Endothelial cell of umbilical vein (primary cell): ENCODE results near the gene HOXB6. TPM values are rescaled to one million over a fixed set of nuclear protein-coding genes. Genes with fewer than 3 reads are reported as not detected.

Source experiments
- BruUV-seq: library from RNA; stranded (reverse); fragments of 400-500 nt; replicated peaks from 2 replicates; lab custom pipeline; 2021; lab: Mats Ljungman, UMichigan
- CTCF ChIA-PET: fragments of 300-600, 350-600 bp; sonication (Branson Sonifier 250); formaldehyde crosslinking; loops from one replicate; lab custom pipeline; 2021; ENCODE audit warnings: antibody characterized with exemption, inconsistent platforms; lab: Charles Lee
- POLR2A ChIA-PET: fragments of 300-600, 350-600 bp; sonication (Branson Sonifier 250); formaldehyde crosslinking; loops from one replicate; lab custom pipeline; 2021; ENCODE audit warnings: antibody characterized with exemption, inconsistent platforms; lab: Charles Lee
- DNase-seq: peaks from one replicate; pipeline ENCODE4 v3.0.0-alpha.2; 2011; ENCODE audit warnings: low read depth, low spot score
- FAIRE-seq: peaks from 2 replicates; lab custom pipeline; 2011; peaks lifted over from hg19 to GRCh38; lab: Jason Lieb, UNC
- H2AFZ ChIP-seq: 2 replicates; pipeline ENCODE4 v1.6.0; 2012; ENCODE audit warnings: low read depth, low read length, control low read depth, inconsistent platforms
- H3K27ac ChIP-seq: 2 replicates; pipeline ENCODE4 v1.5.1; 2011; ENCODE audit warnings: low read depth, mild to moderate bottlenecking, control low read depth, low read length, moderate library complexity; ENCODE audit not compliant: insufficient read depth
- H3K27me3 ChIP-seq, 2 experiments: 2 replicates each; pipeline versions ENCODE4 v1.6.0 to v1.6.1; 2011; ENCODE audit warnings: low read length in 2 of 2, mixed read lengths in 1 of 2; ENCODE audit not compliant: control insufficient read depth in 2 of 2, insufficient read depth in 2 of 2
- H3K36me3 ChIP-seq, 2 experiments: 2 replicates in 1 of 2; 3 replicates in 1 of 2; pipeline ENCODE4 v1.5.1; 2011; ENCODE audit warnings: low read length in 2 of 2, mild to moderate bottlenecking in 1 of 2, moderate library complexity in 1 of 2; ENCODE audit not compliant: control insufficient read depth in 2 of 2, insufficient read depth in 2 of 2; ENCODE audit errors: extremely low read depth in 1 of 2
- H3K4me1 ChIP-seq: 3 replicates; pipeline ENCODE4 v1.5.1; 2011; ENCODE audit warnings: mild to moderate bottlenecking, low read length; ENCODE audit not compliant: control insufficient read depth, insufficient read depth; ENCODE audit errors: extremely low read depth
- H3K4me2 ChIP-seq: 2 replicates; pipeline ENCODE4 v1.6.1; 2011; ENCODE audit warnings: low read length, control low read depth, mixed read lengths; ENCODE audit not compliant: insufficient read depth
- H3K4me3 ChIP-seq, 3 experiments: fragments of 200-600 bp in 1 of 3; sonication (generic), shearing (Covaris generic) in 1 of 3; replicated peaks in 1 of 3; 2 replicates each; pipeline ENCODE4 v1.5.1; 2011 to 2016; ENCODE audit warnings: control low read depth in 3 of 3, low read length in 3 of 3, mild to moderate bottlenecking in 2 of 3, inconsistent platforms in 1 of 3, low read depth in 1 of 3, moderate library complexity in 1 of 3; ENCODE audit not compliant: insufficient read depth in 1 of 3
- H3K79me2 ChIP-seq: 2 replicates; pipeline ENCODE4 v1.6.0; 2012; ENCODE audit warnings: low read length, inconsistent platforms; ENCODE audit not compliant: control insufficient read depth, insufficient read depth
- H3K9ac ChIP-seq: replicated peaks from 2 replicates; pipeline ENCODE3; 2011; ENCODE audit warnings: low read length, control low read depth; ENCODE audit not compliant: insufficient read depth; ENCODE audit errors: extremely low read depth
- H3K9me1 ChIP-seq: replicated peaks from 3 replicates; pipeline ENCODE4 v1.6.0; 2011; ENCODE audit warnings: mild to moderate bottlenecking, low read length; ENCODE audit not compliant: control insufficient read depth, insufficient read depth; ENCODE audit errors: extremely low read depth
- H3K9me3 ChIP-seq: replicated peaks from 2 replicates; pipeline ENCODE4 v1.5.1; 2012; ENCODE audit warnings: low read length, inconsistent platforms; ENCODE audit not compliant: control insufficient read depth, insufficient read depth
- H4K20me1 ChIP-seq: replicated peaks from 2 replicates; pipeline ENCODE3; 2011; ENCODE audit warnings: mild to moderate bottlenecking, low read length; ENCODE audit not compliant: control insufficient read depth, insufficient read depth; ENCODE audit errors: extremely low read depth
- CTCF ChIP-seq, 2 donors: IDR thresholded peaks; 1 replicate in 1 of 2; 2 replicates in 1 of 2; pipeline ENCODE4 v1.5.1; 2011; ENCODE audit warnings: low read length in 2 of 2, mild to moderate bottlenecking in 2 of 2, moderate library complexity in 2 of 2, control low read depth in 1 of 2, inconsistent platforms in 1 of 2, low read depth in 1 of 2; ENCODE audit not compliant: insufficient read depth in 1 of 2; ENCODE audit errors: extremely low read depth in 1 of 2
- EZH2 ChIP-seq: IDR thresholded peaks from 2 replicates; pipeline ENCODE4 v1.6.1; 2012; ENCODE audit warnings: borderline replicate concordance, low read depth, mild to moderate bottlenecking, moderate library complexity, low read length, inconsistent platforms; ENCODE audit not compliant: severe bottlenecking
- FOS ChIP-seq: IDR thresholded peaks from 2 replicates; pipeline ENCODE4 v1.6.1; 2011; ENCODE audit warnings: mild to moderate bottlenecking, low read length, moderate library complexity, borderline replicate concordance; ENCODE audit not compliant: insufficient read depth
- GATA2 ChIP-seq: IDR thresholded peaks from 2 replicates; pipeline ENCODE4 v1.7.0; 2011; ENCODE audit warnings: low read depth, mild to moderate bottlenecking, moderate library complexity, mixed read lengths, low read length; ENCODE audit not compliant: insufficient read length, insufficient read depth
- JUN ChIP-seq: IDR thresholded peaks from 2 replicates; pipeline ENCODE4 v1.6.1; 2011; ENCODE audit warnings: borderline replicate concordance, low read depth; ENCODE audit not compliant: insufficient read length, insufficient read depth
- MAX ChIP-seq: IDR thresholded peaks from 2 replicates; pipeline ENCODE4 v1.6.1; 2011; ENCODE audit not compliant: insufficient read depth, insufficient read length
- MYC ChIP-seq: IDR thresholded peaks from one replicate; pipeline ENCODE4 v1.6.1; 2011; ENCODE audit warnings: mild to moderate bottlenecking, low read depth, low read length
- POLR2A ChIP-seq: IDR thresholded peaks from 2 replicates; pipeline ENCODE4 v1.6.1; 2012; ENCODE audit warnings: low read depth, mild to moderate bottlenecking, control low read depth, low read length
- POLR2AphosphoS5 ChIP-seq: IDR thresholded peaks from 2 replicates; pipeline ENCODE4 v1.6.1; 2012; ENCODE audit warnings: low read depth, mild to moderate bottlenecking, control low read depth, low read length, moderate library complexity; ENCODE audit not compliant: insufficient read depth
- dilution Hi-C: fragments of 300-500 bp; cut with MboI; formaldehyde crosslinking; loops from one replicate; pipeline ENCODE4 v1.15.0; 2019; ENCODE audit warnings: low sequenced_read_pairs; ENCODE audit not compliant: extremely low pct_ligation_motif_present
- intact Hi-C: fragments of 100-400 bp; cut with micrococcal nuclease; formaldehyde crosslinking; loops from one replicate; pipeline ENCODE4 v1.10.0; 2022
- polyA plus RNA-seq, 4 experiments: library from polyadenylated mRNA; depleted of rRNA in 3 of 4; stranded (reverse) in 3 of 4; unstranded in 1 of 4; fragments of >200 nt; gene quantifications; 2 replicates each; pipeline versions ENCODE4 v1.2.1 to v1.2.3, GENCODE V29; 2011 to 2012; ENCODE audit warnings: missing spikeins in 1 of 4
- total RNA-seq: library from RNA; stranded (reverse); gene quantifications from 2 replicates; pipeline ENCODE4 v1.2.3, GENCODE V29; 2021

The HOXB6 gene
- total and polyA plus RNA-seq, 2 donors (not counting 3 experiments of a cell fraction or from before 2014, with no cell fraction given): 8.8 to 24.0 TPM

- Histone ChIP-seq H4K20me1 (no peaks in the 10 kb centered on the region), H3K9me3 (no peaks in the 10 kb centered on the region), H3K79me2 (peaks cover 49% of the 10 kb centered on the region), H3K9me1 (no peaks in the 10 kb centered on the region), H3K4me2 (no peak overlapping the region), H2AFZ (no peak overlapping the region), H3K4me3 (no peak overlapping the region), H3K27ac (no peak overlapping the region), H3K4me1 (peaks cover 37% of the 10 kb centered on the region), H3K36me3 (peaks cover 10 to 14% of the 10 kb centered on the region in 2 experiments), H3K9ac (no peak overlapping the region), H3K27me3 (no peaks in the 10 kb centered on the region)
- dilution Hi-C loops: no loop called here
- CTCF ChIA-PET: no interaction called here
- intact Hi-C loops: no loop called here
- TF ChIP-seq JUN: no peak
- TF ChIP-seq GATA2: no peak
- no peak for TF ChIP-seq EZH2
- TF ChIP-seq MYC: no peak
- no peak for TF ChIP-seq POLR2A
- no peak for TF ChIP-seq MAX
- POLR2A ChIA-PET: no interaction called here
- BruUV-seq: no TSS peak
- FAIRE-seq (no peak), DNase-seq (no peak)
Observed at GRCh38 chr17:48551596-48552465, 53.0 kb downstream of the HOXB6 start.

GRCh38 chr17:48551214-48551555, 53.6 kb downstream of the HOXB6 start:
- H4K20me1 ChIP-seq: no peaks in the 10 kb centered on the region
- TF ChIP-seq FOS (no peak), POLR2A (no peak), EZH2 (no peak), GATA2 (no peak), POLR2AphosphoS5 (no peak), MYC (no peak), MAX (no peak), CTCF (IDR thresholded peaks at IDR 0.05; ENCODE audit: extremely low read depth in 1 of 2, insufficient read depth in 1 of 2, low read depth in 1 of 2, low read length in 2 of 2) (no peak), JUN (no peak)
- H2AFZ ChIP-seq: no peak overlapping the region
- peaks cover 10 to 14% of the 10 kb centered on the region in 2 experiments for H3K36me3 ChIP-seq
- no peak overlapping the region for H3K9ac ChIP-seq
- no peak overlapping the region for H3K27ac ChIP-seq
- POLR2A ChIA-PET: no interaction called here
- no peak for DNase-seq
- CTCF ChIA-PET: no interaction called here
- no peak overlapping the region for H3K4me2 ChIP-seq
- no peak for FAIRE-seq
- intact Hi-C loops (no loop called here), dilution Hi-C loops (no loop called here)
- no peaks in the 10 kb centered on the region for H3K27me3 ChIP-seq
- H3K4me3 ChIP-seq: no peak overlapping the region
- H3K9me3 ChIP-seq: no peaks in the 10 kb centered on the region
- no peaks in the 10 kb centered on the region for H3K9me1 ChIP-seq
- peaks cover 48% of the 10 kb centered on the region for H3K79me2 ChIP-seq
- H3K4me1 ChIP-seq: peaks cover 37% of the 10 kb centered on the region
- BruUV-seq: no TSS peak
